Measurements from ENCODE around the gene PTPRE.

DNA sequence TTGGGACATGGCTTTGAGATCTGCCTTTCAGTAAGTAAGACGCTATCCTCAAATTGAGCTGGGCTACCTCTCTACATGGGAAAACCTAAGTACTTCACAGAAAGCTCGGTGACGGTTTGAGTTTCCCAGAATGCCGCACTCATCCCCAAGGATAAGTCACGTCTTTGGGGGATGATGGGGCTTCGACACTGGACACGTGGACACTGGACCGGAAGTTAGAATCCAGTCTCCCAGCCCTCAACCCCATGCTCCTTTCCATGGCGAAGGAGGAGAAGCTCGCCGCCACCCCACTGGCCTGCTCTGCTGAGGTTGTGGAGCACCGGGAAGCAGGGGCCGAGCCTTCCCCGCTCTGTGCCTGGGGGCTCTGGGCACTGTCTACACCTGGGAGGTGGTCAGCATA is 27.5 kb downstream of the PTPRE start:
- TF ChIP-seq CTCF (IDR thresholded peaks at IDR 0.05; ENCODE audit: low read depth, low read length, poor library complexity, severe bottlenecking) (no peak), EZH2phosphoT487 (IDR thresholded peaks at IDR 0.05; ENCODE audit: borderline replicate concordance, low read length) (no peak)
